CD4-positive, alpha-beta T cell treated with Interleukin-12 subunit alpha and Interleukin-12 subunit beta, for 1 hour (primary cell): ENCODE measurements around the gene PARL.

ENCODE experiments used
- DNase-seq: peaks from one replicate; pipeline ENCODE4 v3.0.0-alpha.2; 2020

The PARL gene

GRCh38 chr3:183845608-183846288 lies 38.9 kb downstream of the PARL start:
- no peak for DNase-seq

- DNase-seq: no peak
Measured at GRCh38 chr3:183845090-183845489, 39.6 kb downstream of the PARL start.

- DNase-seq: no peak
Measured at GRCh38 chr3:183844606-183845005, 40.1 kb downstream of the PARL start.

- no peak for DNase-seq
Measured at GRCh38 chr3:183839751-183840150, 44.9 kb downstream of the PARL start.

GRCh38 chr3:183837894-183838293 lies 46.8 kb downstream of the PARL start:
- DNase-seq: no peak

DNA sequence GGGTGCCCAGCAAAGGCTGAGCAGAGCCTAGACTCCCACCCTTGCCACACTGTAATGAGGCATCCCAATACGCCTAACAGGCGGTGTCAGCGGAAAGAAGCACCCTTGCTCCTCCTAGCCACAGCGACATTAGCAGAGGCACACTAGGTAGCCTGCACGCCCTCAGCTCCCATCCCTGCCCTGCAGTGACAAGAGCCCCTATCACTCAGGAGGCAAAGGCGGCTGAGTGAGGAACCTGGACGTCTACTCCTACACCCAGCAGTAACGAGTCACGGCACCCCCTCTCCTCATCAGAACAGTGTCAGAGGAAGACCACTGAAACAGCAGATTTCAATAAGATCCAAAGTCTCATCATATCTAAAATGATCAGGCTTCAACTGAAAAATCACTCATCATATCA lies 47.3 kb downstream of the PARL start:
- no peak for DNase-seq

DNA sequence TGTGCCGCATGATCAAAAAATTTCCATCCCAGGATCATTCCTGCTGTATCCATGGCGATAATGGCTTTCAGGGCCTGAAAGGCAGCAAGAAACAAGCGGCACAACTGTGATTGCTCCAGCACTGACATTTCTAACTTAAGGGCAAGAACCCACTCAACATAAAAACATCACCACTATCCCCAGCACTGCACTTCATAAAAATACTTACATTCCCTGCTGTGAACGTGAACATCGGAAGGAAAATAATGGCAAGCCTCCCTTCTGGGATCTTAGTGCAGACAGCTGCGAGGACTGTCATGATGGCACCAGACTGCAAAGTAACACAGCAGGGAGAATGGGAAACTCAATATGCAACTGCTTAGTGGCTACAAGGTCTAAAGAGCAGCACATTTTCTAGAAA lies 51.2 kb downstream of the PARL start:
- DNase-seq: no peak

- DNase-seq: no peak
Measured at GRCh38 chr3:183830187-183830586, 54.5 kb downstream of the PARL start.

- DNase-seq: no peak
Measured at GRCh38 chr3:183829466-183829865, 55.2 kb downstream of the PARL start.

GRCh38 chr3:183828538-183828870 lies 56.2 kb downstream of the PARL start:
- DNase-seq: no peak

DNA sequence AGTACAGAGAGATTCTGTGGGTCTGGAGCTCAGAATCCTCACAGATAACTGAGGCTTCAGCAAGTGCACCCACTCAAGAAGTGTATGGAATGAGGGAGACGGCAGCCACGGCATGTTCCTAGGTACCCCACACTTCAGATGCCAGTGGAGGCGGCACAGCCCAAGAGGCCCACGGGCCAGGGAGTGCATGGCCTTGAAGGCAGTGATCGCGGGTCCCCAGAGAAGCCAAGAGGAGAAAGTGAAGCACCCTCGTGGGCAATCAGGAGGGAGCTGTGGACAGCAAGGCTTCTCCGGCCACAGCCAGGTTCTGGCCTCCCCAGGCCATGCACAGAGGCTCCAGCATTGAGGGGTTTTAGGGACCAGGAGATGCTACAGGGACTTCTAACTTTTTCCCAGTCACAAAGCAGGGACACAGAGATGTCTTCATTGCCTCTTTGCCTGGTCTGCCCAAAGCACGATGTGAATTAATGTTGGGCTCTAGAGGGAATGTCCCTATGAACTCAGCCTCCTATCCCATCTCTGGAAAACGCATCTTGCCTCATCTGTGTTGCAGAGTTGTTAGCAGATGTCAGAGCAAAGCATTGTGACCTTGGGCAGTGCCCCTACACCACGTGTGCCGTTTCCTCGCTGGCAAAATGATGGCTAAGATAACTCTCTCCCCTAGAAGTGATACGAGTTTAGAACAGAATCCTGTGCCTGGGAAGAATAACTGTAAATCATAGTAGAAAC lies 56.7 kb downstream of the PARL start:
- DNase-seq: no peak

DNA sequence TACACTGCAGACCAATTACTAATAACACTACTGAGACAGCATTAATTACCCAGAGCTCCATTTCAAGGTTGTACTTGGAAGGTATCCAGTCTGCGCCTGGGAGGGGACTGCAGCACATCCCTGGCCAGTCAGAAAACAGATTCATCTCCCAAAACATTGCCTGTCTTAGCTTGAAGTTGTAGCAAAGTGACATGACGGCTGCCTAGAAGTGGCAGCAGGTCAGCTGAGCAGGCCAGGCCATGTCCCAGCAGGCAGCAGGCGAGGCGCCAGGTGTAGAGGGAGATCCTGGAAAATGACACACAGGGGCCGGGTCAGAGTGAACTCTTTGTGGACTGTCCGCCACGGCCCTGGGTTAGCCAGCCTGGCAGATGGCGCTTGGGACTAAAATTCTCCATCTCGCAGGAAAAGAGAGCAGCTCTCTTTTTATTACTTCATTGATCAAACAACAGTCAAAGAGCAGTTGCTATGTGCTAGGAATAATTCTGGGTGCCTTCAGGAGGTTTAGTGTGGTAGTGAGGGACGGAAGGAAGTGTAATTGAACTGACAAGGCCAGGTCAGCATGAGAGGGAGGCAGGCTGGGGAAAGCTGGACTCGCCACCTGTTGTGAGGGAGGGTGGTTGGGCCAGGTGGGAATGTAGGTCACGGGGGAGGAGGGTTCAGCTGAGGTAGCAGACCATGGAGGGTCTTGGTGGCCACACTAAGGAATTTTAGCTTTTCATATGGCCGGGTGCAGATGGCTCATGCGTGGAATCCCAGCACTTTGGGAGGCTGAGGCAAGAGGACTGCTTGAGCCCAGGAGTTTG lies 58.0 kb downstream of the PARL start:
- DNase-seq: no peak

DNA sequence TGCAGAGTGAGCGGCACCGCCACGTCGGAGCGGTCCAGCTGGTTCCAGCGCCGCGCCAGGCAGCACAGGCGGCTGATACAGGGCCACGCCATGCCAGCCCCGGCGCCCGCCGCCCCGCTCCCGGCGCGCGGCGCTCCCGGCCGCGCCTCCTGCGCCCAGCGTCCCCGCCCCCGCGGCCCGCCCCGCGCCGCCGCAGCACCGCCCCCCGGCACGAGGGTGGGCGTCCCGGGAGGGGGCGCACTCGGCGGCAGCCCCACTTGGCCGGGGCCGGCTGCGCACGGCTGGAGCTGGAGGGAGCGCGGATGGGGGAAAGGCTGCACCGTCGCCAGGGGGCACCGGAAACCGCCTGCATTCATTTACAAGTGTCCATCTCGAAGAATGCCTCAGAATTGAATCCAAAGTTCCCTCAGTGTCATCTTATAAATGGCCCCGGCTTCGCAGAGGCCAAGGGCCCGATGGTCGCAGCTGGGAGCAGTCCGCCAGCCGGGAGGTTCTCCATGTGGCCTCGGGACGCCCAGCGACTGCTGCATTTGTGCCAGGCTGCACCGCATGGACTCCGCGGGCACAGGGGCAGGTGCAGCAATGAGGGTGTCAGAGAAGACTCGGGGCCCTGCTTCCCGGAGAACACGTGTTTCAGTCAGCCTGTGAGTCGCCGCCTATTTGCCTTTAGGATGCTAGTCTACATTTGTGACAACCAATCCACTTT lies 59.1 kb downstream of the PARL start, which contains the start of gene MAP6D1:
Gene MAP6D1, minus strand, starts transcription at position 122 of the 706 bp plus-strand sequence. Its CDS starts 30 bp downstream, at position 92.
- peak; percentile 51 for DNase-seq

- peak; percentile 18 for DNase-seq
Measured at GRCh38 chr3:183824761-183825455, 59.8 kb downstream of the PARL start.

DNA sequence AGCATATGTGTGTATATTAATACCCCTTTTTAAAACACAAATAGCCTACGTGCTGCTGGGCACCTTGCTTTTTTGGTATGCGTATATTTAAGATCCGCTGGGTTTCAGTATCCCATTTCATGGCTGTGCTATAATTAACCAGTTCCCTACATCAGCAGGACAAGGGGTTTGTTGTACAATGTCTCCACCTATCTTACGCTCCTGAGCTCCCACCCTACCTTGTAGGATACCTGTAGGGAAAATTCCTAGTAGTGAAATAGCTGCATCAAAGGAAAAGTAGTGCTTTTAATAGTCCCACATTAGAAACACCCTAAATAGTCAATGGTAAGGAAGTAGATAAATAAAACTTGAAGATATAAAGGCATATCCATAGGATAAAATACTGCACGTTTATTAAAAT lies 60.7 kb downstream of the PARL start:
- no peak for DNase-seq

DNA sequence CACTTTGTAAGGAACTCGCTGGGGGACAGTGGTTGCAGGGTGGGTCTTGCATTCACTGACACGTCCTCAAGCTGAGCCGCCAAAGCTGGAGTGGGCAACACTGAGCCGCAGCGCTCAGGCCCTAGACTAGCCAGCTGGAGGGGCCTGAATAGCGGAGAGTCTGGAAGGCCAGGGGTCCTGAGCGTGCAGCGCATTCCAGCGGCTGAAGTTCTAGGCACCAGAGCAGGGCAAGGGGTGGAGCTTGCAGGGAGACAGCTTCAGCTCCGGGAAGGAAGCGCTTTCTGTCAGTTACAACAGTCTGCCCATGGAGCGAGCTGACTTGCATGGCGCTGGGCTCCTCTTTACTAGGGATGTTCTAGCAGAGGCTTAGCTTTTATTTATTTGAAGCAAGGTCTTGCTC lies 62.0 kb downstream of the PARL start:
- DNase-seq: no peak

- no peak for DNase-seq
Measured at GRCh38 chr3:183819831-183820230, 64.8 kb downstream of the PARL start.

- DNase-seq: no peak
Measured at GRCh38 chr3:183818706-183819624, 65.7 kb downstream of the PARL start.

DNA sequence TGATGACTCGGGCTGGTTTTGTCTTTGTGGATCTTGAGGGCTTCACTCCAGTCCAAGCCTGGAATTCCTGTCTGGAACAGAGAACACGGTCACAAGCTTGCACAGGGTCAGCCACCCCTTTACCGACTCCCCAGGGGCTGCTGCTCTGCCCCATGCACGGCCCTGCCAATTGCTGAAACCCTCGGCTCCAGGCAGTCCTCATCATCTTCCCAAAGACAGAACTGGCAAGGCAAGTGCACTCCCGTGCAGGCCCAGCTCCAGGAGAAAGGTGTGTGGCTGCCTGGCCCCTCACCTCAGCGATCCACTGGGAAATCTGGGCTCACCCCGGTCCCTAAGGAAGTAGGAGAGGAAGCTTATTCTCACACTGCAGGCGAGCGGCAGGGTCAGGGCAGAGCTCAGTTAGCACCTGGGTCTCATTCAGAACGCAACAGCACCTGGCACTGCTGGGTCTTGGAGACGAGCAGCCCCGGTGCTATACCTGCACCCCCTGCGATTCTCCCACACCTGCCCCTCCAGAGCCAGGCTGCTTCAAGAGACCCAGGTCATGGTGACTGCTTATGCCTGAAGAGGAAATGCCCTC lies 66.5 kb downstream of the PARL start:
- no peak for DNase-seq

DNA sequence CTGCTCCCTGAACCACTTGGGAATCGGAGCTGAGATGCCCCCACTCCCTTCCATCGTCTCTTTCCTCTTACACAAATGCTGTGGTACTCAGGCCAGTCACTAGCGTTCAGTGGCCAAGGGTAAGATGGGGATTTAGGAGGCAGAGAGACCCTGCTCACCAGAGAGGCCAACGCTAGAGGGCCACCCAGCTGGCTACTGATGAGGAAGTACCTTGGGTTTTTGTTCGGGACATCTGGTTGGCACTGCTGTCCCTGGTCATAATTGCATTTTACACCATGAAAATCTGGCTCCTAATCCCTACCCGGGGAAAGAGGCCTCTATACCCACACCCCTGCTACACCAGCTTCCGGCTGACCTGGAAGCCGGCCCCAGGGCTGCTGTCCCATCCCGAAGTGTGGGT lies 67.0 kb downstream of the PARL start:
- no peak for DNase-seq
